Activated CD4-positive, alpha-beta T cell treated with anti-CD3 and anti-CD28 coated beads, Interleukin-2, amount 10 ng/mL, durations not matched to agents 7 days and 5 days (primary cell): ENCODE results near the gene EXOC3L4. TPM values are rescaled to one million over a fixed set of nuclear protein-coding genes. Genes with fewer than 3 reads are reported as not detected.

Source experiments
- CTCF ChIA-PET: fragments of 350-600 bp; sonication (Branson Sonifier 250); formaldehyde crosslinking; loops from one replicate; lab custom pipeline; 2021; ENCODE audit warnings: antibody characterized with exemption; lab: Charles Lee
- POLR2A ChIA-PET: fragments of 350-600 bp; sonication (Branson Sonifier 250); formaldehyde crosslinking; loops from one replicate; lab custom pipeline; 2021; ENCODE audit warnings: antibody characterized with exemption; lab: Charles Lee
- DNase-seq: peaks from one replicate; pipeline ENCODE4 v3.0.0-alpha.2; 2020
- H3K27ac Mint-ChIP-seq: one replicate; pipeline ENCODE4 v1.8.0; 2021; ENCODE audit warnings: mild to moderate bottlenecking, moderate library complexity, mixed read lengths
- H3K27me3 Mint-ChIP-seq: one replicate; pipeline ENCODE4 v1.8.0; 2021; ENCODE audit warnings: mixed read lengths
- H3K36me3 Mint-ChIP-seq: one replicate; pipeline ENCODE4 v1.8.0; 2021; ENCODE audit warnings: low read depth, mixed read lengths
- H3K4me1 Mint-ChIP-seq: one replicate; pipeline ENCODE4 v1.8.0; 2021; ENCODE audit warnings: mixed read lengths
- H3K4me3 Mint-ChIP-seq: one replicate; pipeline ENCODE4 v1.8.0; 2021; ENCODE audit warnings: mild to moderate bottlenecking, moderate library complexity, mixed read lengths
- H3K9me3 Mint-ChIP-seq: one replicate; pipeline ENCODE4 v1.8.0; 2021; ENCODE audit warnings: mixed read lengths
- total RNA-seq, 2 experiments: library from RNA; stranded (reverse); gene quantifications; one replicate each; pipeline ENCODE4 v1.2.3, GENCODE V29; 2021

Gene EXOC3L4
- total RNA-seq, 2 experiments from 2014 or later = not detected

DNA sequence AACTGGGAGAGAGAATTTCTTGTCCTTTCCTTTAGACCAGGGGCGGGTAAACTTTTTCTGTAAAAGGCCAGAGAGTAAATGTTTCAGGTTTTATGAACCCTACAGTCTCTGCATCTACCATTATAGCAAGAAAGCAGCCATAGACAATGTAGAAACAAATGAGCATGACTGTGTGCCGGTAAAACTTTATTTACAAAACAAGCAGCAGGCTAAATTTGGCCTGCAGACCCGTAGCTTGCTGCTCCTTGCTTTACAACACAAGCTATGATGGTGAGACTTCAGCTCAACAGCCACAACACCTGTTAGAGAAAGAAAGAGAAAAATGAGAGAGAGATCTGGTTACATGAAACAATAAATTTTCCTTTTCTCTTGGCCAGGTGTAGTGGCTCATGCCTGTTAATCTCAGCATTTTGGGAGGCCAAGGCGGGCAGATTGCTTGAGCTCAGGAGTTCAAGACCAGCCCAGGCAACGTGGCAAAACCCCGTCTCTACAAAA is 33.0 kb upstream of the EXOC3L4 start:
- no peaks in the 10 kb centered on the region for H3K4me1 Mint-ChIP-seq
- H3K27ac Mint-ChIP-seq = no peak overlapping the region
- H3K4me3 Mint-ChIP-seq = no peak overlapping the region
- peaks cover 33% of the 10 kb centered on the region for H3K27me3 Mint-ChIP-seq
- H3K9me3 Mint-ChIP-seq = no peaks in the 10 kb centered on the region
- DNase-seq = no peak
- ChIA-PET POLR2A (no interaction called here), CTCF (interaction anchor here (1.2 to 2.2 kb wide), 2 partner anchors 13 to 44 kb away, joined by 4 to 5 read pairs; no protein-coding TSS in a partner anchor)
- no peaks in the 10 kb centered on the region for H3K36me3 Mint-ChIP-seq

DNA sequence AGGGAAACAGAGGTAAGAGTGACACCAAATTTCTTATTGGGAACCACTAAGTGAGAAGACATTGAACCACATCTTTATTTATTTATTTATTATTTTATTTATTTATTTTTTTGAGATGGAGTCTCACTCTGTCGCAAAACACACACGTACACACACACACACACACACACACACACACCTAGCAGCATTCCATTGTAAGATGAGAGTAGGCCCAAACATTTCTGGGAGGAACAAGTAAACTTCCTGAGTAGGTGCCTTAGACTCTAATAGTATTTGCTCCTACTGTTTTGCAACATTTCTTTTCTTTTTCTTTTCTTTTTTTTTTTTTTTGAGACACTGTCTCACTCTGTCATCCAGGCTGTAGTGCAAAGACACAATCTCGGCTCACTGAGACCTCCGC is 30.1 kb upstream of the EXOC3L4 start:
- Mint-ChIP-seq H3K27me3 (peaks cover 21% of the 10 kb centered on the region), H3K9me3 (no peaks in the 10 kb centered on the region)

DNA sequence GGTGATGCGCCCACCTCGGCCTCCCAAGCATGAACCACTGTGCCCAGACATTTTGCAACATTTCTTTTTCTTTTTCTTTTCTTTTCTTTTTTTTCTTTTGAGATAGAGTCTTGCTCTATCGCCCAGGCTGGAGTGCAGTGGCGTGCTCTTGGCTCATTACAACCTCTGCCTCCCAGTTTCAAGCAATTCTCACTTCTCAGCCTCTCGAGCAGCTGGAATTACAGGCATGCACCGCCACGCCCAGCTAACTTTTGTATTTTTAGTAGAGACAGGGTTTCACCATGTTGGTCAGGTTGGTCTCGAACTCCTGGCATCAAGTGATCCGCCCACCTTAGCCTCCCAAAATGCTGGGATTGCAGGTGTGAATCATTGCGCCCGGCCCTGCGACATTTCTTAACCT is 29.5 kb upstream of the EXOC3L4 start:
- Mint-ChIP-seq H3K4me1 (no peaks in the 10 kb centered on the region), H3K9me3 (no peaks in the 10 kb centered on the region), H3K27ac (no peak overlapping the region), H3K36me3 (no peaks in the 10 kb centered on the region), H3K27me3 (peaks cover 16% of the 10 kb centered on the region), H3K4me3 (no peak overlapping the region)
- CTCF ChIA-PET = interaction anchor here (0.5 to 1.0 kb wide), 2 partner anchors 9 to 224 kb away, joined by 3 read pairs; no protein-coding TSS in a partner anchor
- no peak for DNase-seq
- POLR2A ChIA-PET = no interaction called here

More for the DNA sequence above, 30.1 kb upstream of the EXOC3L4 start:
- Mint-ChIP-seq H3K4me1 (no peaks in the 10 kb centered on the region), H3K27ac (no peak overlapping the region), H3K4me3 (no peak overlapping the region), H3K36me3 (no peaks in the 10 kb centered on the region)
- CTCF ChIA-PET = no interaction called here
- POLR2A ChIA-PET = no interaction called here
- DNase-seq = no peak

DNA sequence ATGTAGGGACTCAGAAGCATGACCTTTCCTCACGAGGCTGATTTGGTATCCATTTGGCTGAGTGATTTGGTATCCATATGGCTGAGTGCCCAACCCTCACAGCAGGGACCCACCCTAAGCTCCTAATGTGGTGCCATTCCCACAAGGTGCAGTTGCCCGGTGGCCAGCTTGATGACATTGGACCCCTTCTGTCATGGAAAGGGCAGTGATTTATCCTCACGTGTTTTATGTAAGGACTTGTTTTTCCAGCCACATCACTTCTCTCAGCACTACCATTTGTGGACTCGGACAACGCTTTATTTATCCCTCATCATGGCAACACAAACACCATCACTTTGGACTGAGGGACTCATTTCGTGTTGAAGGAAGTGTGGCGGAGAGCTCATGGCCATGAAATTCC is 28.7 kb upstream of the EXOC3L4 start:
- no peaks in the 10 kb centered on the region for H3K4me1 Mint-ChIP-seq
- no peak for DNase-seq
- CTCF ChIA-PET = interaction anchor here (1.0 kb wide), 1 partner anchor 8 kb away, joined by 3 read pairs; no protein-coding TSS in a partner anchor
- POLR2A ChIA-PET = no interaction called here
- H3K27me3 Mint-ChIP-seq = peaks cover 13% of the 10 kb centered on the region
- no peaks in the 10 kb centered on the region for H3K36me3 Mint-ChIP-seq
- no peak overlapping the region for H3K4me3 Mint-ChIP-seq
- H3K27ac Mint-ChIP-seq = no peak overlapping the region
- H3K9me3 Mint-ChIP-seq = no peaks in the 10 kb centered on the region

DNA sequence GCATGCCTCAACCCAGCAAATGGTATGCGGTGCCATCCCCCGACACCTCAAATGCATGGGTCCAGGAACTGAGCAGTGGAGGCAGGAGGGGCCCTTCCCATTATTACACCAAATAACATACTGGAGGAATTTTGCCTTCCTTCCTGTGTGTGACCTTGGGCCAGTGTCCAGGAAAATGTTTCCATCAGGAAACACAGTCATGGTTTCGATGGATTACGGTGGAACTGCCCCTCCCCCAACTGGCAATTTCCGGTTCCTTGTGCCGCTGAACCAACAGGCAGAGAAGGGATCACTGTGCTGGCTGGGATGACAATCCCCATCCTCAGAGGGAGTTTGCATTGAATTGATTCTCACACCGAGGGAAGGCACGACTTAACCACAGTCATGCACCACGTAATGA is 28.1 kb upstream of the EXOC3L4 start:
- no peaks in the 10 kb centered on the region for H3K4me1 Mint-ChIP-seq
- H3K36me3 Mint-ChIP-seq = no peaks in the 10 kb centered on the region
- ChIA-PET CTCF (no interaction called here), POLR2A (no interaction called here)
- no peak for DNase-seq
- no peaks in the 10 kb centered on the region for H3K9me3 Mint-ChIP-seq
- H3K4me3 Mint-ChIP-seq = no peak overlapping the region
- no peak overlapping the region for H3K27ac Mint-ChIP-seq
- peaks cover 13% of the 10 kb centered on the region for H3K27me3 Mint-ChIP-seq

DNA sequence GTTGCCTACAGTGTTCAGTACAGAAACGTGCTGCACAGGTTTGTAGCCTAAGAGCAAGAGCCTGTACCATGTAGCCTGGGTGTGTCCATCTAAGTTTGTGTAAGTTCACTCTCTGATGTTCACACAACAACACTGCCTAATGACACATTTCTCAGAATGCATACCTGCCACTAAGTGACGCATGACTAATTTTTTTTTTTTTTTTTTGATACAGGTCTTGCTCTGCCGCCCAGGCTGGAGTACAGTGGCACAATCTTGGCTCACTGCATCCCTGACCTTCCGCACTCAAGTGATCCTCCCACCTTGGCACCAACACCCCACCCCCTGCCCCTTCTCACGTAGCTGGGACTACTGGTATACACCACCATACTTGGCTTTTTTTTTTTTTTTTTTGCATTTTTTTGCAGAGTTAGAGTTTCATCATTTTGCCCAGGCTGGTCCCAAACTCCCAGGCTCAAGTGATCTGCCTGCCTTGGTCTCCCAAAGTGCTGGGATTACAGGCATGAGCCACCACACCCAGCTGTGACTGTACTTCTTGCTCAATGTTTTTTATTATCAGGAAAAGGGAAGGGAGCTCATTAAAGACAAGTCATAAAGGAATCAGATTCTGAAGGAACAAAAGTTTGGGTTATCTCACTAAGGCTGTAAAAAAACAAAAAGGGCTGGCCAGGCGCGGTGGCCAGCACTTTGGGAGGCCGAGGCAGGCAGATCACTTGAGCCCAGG is 27.1 kb upstream of the EXOC3L4 start:
- ChIA-PET POLR2A (no interaction called here), CTCF (interaction anchor here (1.6 kb wide), 1 partner anchor 38 kb away, joined by 3 read pairs; no protein-coding TSS in a partner anchor)
- H3K4me1 Mint-ChIP-seq = no peaks in the 10 kb centered on the region
- H3K27me3 Mint-ChIP-seq = peaks cover 4% of the 10 kb centered on the region
- no peak for DNase-seq
- H3K4me3 Mint-ChIP-seq = no peak overlapping the region
- no peak overlapping the region for H3K27ac Mint-ChIP-seq
- no peaks in the 10 kb centered on the region for H3K36me3 Mint-ChIP-seq
- H3K9me3 Mint-ChIP-seq = no peaks in the 10 kb centered on the region

DNA sequence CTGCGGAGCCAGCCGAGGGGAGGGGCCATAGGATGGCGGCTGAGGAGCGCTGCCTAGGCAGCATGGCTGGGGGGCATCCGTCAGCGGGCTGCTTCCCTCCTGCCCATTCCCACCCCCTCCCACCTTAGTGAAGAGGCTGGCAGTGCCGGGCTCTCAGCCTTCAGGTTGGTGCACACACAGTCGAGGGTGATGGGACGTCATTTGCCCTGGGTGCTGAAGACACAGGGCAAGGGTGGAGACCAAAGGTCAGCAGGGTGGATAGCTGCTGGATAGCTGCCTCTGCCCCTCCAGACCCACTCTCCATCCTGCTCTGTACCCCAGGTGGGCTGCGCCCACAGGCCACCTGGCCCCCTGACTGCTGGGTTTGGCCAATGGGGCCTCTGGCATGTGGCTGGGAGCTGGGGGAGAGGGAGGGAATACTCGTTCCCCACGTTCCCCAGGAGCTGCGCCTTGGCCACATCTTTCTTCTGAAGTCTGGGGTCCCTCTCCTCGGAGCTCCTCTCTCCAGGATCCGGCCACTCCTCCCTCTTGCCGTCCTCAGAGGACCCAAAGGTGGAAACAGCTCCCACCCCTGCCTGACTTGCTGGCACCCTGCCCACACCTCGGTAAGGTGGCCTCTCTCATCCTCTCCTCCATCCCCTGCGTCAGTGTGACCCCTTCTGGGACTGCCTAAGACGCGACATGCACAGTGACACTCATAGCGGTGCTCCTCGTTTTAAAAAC is 26.0 kb upstream of the EXOC3L4 start:
- no peak overlapping the region for H3K4me3 Mint-ChIP-seq
- H3K9me3 Mint-ChIP-seq = no peaks in the 10 kb centered on the region
- POLR2A ChIA-PET = no interaction called here
- H3K27ac Mint-ChIP-seq = no peak overlapping the region
- peaks cover 4% of the 10 kb centered on the region for H3K27me3 Mint-ChIP-seq
- no peaks in the 10 kb centered on the region for H3K36me3 Mint-ChIP-seq
- no peaks in the 10 kb centered on the region for H3K4me1 Mint-ChIP-seq
- CTCF ChIA-PET = interaction anchor here (0.5 to 1.6 kb wide), 4 partner anchors 36 to 363 kb away, joined by 3 to 4 read pairs (median 3); no protein-coding TSS in a partner anchor
- DNase-seq = no peak

DNA sequence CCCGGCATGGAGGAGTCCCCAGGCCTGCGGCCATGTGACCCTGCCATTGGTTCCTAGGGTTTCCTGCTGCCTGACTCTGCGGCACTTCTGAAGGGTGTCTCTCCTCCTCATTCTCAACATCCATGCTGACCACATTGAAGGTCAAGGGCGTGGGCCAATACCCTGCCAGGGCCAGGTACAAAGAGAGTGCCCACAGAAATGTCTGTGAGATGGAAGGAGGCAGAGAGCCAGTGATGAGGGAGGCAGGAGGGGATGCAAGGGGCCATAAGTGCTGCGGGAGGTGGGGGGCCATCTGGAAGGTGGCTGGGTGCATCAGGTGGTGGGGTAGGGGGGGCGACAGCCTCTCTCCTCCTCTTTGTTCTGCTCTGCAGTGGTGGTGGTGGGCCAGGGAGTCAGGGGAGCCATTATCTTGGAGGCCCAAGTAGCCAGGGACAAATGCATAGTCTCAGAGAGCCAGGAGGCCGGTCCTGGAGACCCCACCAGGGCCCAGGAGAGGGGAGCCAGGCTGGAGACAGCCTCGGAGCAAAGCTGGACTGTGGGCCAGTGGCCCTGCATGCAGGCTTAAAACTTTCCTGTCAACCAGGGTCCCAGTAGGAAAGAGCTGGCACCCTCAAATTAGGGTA is 24.2 kb upstream of the EXOC3L4 start:
- DNase-seq = no peak
- Mint-ChIP-seq H3K4me3 (no peak overlapping the region), H3K4me1 (no peaks in the 10 kb centered on the region), H3K36me3 (no peaks in the 10 kb centered on the region), H3K27ac (no peak overlapping the region), H3K27me3 (peaks cover 4% of the 10 kb centered on the region), H3K9me3 (no peaks in the 10 kb centered on the region)
- POLR2A ChIA-PET = no interaction called here
- CTCF ChIA-PET = no interaction called here

DNA sequence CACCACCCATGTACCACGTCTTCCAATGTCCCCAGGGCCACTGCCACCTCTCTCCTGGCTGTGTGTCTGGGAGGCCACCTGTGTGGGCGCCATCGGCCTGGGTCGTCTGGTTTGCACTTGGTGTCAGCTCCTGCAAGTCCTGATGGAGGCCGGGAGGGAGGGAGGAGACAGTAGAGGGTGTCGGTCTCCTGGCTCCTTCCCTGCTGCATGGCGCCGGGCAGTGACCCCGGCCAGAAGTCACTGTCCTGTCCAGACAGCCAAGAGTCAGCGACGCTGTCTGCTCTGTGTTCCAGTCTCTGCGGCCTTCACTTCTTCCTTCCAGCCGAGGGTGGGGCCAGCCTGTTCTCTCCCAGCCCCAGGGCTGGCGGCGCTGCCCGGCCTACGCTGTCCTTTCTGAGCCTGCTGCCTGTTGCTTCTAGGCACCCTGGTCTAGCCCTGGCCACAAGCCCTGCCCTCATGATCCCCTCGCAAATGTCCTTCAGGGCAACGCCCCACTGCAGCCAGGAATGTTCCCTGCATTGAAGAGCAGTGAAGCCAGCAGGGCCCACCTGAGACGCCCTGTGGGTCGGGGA is 23.5 kb upstream of the EXOC3L4 start:
- H3K36me3 Mint-ChIP-seq = no peaks in the 10 kb centered on the region
- CTCF ChIA-PET = no interaction called here
- H3K27ac Mint-ChIP-seq = no peak overlapping the region
- H3K27me3 Mint-ChIP-seq = peaks cover 4% of the 10 kb centered on the region
- DNase-seq = no peak
- H3K4me1 Mint-ChIP-seq = no peaks in the 10 kb centered on the region
- no peaks in the 10 kb centered on the region for H3K9me3 Mint-ChIP-seq
- no peak overlapping the region for H3K4me3 Mint-ChIP-seq
- POLR2A ChIA-PET = no interaction called here

DNA sequence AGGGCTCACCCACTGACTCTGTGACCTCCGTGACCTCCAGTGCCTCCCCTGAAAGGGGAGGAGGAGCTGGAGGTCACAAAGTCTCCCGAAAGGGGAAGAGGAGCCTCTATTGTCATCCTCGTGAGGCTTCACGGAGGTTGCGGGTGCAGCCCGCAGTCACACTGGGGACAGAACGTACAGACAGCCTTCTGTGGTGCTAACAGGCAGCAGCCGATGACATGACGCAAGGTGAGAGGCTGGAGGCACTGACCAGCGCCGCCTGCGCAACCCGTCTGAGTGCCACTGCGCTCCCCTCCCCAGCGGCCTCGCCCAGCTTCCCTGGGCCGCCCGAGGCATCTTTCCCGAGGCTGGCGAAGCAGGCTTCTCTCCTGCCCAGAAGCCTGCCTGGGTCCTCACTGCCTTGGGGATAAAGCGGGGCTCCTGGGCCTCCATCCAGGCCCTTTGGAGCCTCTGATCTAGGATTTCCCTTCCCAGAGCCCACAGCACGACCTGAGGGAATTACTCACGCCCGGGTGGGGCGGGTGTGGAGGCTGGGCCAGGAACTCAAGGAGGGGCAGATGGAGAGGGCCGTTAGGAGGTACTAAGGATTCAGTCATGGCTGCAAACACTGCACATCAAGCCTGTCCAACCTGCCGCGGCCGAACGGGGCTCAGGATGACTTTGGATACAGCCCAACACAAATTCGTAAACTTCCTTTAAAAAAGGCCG is 22.8 kb upstream of the EXOC3L4 start:
- no peak for DNase-seq
- CTCF ChIA-PET = no interaction called here
- no peaks in the 10 kb centered on the region for H3K4me1 Mint-ChIP-seq
- POLR2A ChIA-PET = no interaction called here
- no peaks in the 10 kb centered on the region for H3K9me3 Mint-ChIP-seq
- no peak overlapping the region for H3K27ac Mint-ChIP-seq
- no peak overlapping the region for H3K4me3 Mint-ChIP-seq
- no peaks in the 10 kb centered on the region for H3K36me3 Mint-ChIP-seq
- peaks cover 4% of the 10 kb centered on the region for H3K27me3 Mint-ChIP-seq

DNA sequence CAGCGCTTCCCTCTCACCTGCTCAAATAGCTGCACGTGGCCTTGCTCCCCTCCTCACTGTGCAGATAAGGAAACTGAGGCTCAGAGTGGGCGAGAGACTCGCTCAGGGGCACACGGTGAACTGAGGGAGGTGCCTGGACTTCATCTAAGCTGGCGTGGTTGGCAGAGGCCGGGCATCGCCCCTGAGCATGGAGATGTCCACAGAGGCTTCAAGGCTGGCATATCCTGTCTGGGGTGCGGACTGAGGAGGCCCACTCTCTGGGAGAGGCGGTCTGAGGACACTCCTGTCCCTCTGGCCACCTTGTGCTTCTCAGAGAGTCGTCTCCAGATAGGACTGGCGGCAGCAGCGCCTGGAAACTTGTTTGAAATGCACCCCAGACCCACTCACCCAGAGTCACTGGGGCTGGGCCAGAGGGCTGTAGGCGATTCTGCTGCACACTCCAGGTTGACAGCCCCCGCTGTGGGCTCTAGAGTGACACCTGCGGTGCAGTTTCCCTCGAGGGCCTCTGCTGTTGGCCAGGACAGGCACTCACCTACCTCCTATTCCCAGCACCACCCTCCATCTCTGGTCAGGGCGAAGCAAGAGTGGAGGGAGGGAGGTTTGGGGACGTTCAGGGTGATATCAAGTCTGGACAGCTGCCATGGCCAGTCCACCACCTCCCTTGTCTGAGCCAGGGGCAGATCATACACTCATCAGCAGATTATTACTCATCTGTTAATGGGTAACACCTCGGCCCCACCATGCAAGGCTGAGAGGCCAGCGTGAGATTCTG is 21.7 kb upstream of the EXOC3L4 start:
- no peaks in the 10 kb centered on the region for H3K4me1 Mint-ChIP-seq
- DNase-seq = no peak
- no peak overlapping the region for H3K4me3 Mint-ChIP-seq
- ChIA-PET POLR2A (no interaction called here), CTCF (no interaction called here)
- H3K9me3 Mint-ChIP-seq = no peaks in the 10 kb centered on the region
- no peak overlapping the region for H3K27ac Mint-ChIP-seq
- H3K36me3 Mint-ChIP-seq = no peaks in the 10 kb centered on the region
- H3K27me3 Mint-ChIP-seq = peaks cover 4% of the 10 kb centered on the region
